HG03175 (cell line): ENCODE results near the gene XAGE3.
"Not testable (repeated sequence)": the region's sequence is repeated elsewhere in the genome, so short reads cannot be mapped to it uniquely, and the experiment has no call there.

Experiments
- ATAC-seq: cut with Tn5 transposase; IDR thresholded peaks from one replicate; pipeline ENCODE4 v1.9.1; 2021; ENCODE audit warnings: mild to moderate bottlenecking, moderate library complexity; ENCODE audit not compliant: unreplicated experiment

Gene XAGE3

GRCh38 chrX:52843619-52844018 lies 24.3 kb downstream of the XAGE3 start:
- not testable (repeated sequence) for ATAC-seq

DNA sequence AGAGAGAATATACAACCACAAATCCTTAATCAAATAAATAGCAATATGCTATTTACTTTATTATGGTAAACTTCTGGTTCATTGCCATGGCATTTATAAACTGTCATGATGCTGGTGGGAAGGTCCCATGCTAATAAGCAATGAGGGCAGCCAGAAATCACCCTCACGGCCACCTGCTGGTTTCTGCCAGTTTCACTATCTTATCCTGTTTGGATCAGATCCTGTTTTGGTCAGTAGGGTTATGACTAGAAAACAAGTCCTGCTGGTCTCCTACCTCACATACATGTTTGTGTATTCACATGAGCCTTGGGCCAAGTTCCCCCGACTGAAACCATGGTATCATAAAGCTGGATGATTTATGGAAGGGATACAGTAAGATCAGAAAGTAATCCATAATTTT lies 28.7 kb downstream of the XAGE3 start:
- no peak for ATAC-seq

DNA sequence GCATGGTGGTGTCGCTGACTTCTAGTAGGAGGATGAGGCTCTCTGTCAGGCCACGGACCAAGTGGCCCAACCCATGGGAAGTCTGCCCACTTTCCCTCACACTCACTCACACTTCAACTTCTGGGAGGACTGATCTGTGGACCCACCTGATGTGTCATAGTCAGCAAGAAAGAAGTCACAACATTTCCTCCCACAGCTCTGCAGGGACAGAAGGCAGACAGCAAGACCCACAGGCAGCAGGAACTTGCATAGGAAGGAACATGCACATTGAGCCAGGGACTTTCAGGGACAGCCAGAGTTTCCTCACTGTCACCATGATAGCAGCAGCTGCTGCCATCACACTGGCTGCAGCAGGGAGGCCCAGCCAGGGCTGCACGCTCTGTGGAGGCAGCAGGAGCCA lies 37.3 kb downstream of the XAGE3 start:
- no peak for ATAC-seq

DNA sequence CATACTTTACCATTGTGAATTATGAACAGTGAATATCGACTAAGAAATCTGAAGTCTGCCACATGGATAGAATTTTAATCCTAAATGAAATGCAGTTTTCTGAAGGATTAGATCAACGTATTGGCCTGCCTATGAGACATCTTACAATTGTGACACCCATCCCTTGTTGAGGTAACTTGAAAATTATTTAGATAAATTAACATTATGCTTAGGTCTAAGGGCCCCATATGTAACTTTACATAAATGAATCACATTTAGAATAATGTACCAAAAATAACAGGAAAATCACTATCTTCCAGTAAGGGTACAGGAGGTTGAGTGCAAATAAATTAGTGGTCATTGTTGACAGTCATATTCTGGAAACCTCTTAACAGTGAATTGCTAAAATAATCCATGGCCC lies 43.3 kb downstream of the XAGE3 start:
- no peak for ATAC-seq

DNA sequence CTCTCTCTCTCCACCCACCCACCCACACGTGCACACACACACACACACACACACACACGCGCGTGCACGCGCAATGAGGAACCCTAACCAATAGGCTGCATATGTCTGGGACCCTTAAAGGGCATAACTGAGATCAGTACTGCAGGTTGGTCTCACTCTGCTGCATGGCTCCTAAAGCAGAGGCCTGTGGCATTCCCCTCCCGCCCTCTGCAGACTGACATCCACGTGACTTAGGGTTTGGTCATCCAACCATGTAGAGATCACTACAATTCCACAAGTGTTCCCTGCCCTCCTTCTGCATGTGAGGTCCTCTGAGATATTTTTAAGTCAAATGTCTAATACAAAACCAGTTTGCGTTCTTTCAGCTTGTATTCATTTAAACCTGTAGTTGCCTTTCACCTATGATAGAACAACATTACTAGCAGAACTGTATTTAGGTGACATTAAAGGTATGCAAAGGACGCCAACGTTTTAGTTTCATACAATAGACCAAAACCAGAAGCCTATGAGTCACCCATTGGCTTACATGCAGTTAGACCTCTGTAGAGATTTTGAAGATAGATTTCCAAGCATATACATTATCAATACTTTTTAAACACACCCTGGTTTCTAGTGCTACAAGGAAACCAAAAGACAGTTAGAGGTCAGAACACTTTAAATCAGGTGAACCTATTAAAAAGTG lies 46.7 kb downstream of the XAGE3 start:
- ATAC-seq = no peak

GRCh38 chrX:52819788-52820187 lies 48.1 kb downstream of the XAGE3 start:
- no peak for ATAC-seq
